HepG2 (cell line): Measurements from ENCODE around the gene GOLGB1. TPM values are rescaled to one million over a fixed set of nuclear protein-coding genes. Genes with fewer than 3 reads are reported as not detected.

ENCODE experiments used
- ATAC-seq: fragments of 200-7000 bp; cut with Tn5 transposase; 3 replicates; pipeline ENCODE4 v1.9.1; 2020; ENCODE audit warnings: mild to moderate bottlenecking, moderate library complexity
- BruUV-seq: library from RNA; stranded (reverse); fragments of 400-500 nt; replicated peaks from 2 replicates; lab custom pipeline; 2021; lab: Mats Ljungman, UMichigan
- CTCF ChIA-PET: fragments of 300-600 bp; formaldehyde crosslinking; extraction: SDS; loops from one replicate; lab custom pipeline; 2021; ENCODE audit warnings: low total read pairs, inconsistent platforms, low intra/inter-chr PET ratio; lab: Yijun Ruan, JAX
- POLR2A ChIA-PET: fragments of 350-600 bp; sonication (Branson Sonifier 250); formaldehyde crosslinking; loops from one replicate; lab custom pipeline; 2020; ENCODE audit warnings: antibody characterized with exemption, inconsistent platforms; lab: Yijun Ruan, JAX
- DNase-seq: peaks from one replicate; pipeline ENCODE4 v3.0.0-alpha.2; 2015; ENCODE audit warnings: low spot score
- FAIRE-seq: peaks from 3 replicates; lab custom pipeline; 2011; peaks lifted over from hg19 to GRCh38; lab: Jason Lieb, UNC
- H2AFZ ChIP-seq: one replicate; pipeline ENCODE4 v1.6.1; 2011; ENCODE audit warnings: low read length, inconsistent platforms
- H3K27ac ChIP-seq: fragments of 300-600 bp; 3 replicates; pipeline ENCODE4 v1.8.0; 2011; ENCODE audit warnings: mixed run types, mild to moderate bottlenecking, mixed read lengths, low read length, inconsistent platforms; ENCODE audit not compliant: insufficient read depth; ENCODE audit errors: extremely low read length
- H3K27me3 ChIP-seq, 2 experiments: fragments of 200-600 bp in 1 of 2; 2 replicates in 1 of 2; 3 replicates in 1 of 2; pipeline versions ENCODE4 v1.6.0 to v1.8.0; 2011; ENCODE audit warnings: low read length in 2 of 2, mild to moderate bottlenecking in 2 of 2, moderate library complexity in 2 of 2, inconsistent platforms in 1 of 2; ENCODE audit not compliant: insufficient read depth in 2 of 2, control insufficient read depth in 1 of 2
- H3K36me3 ChIP-seq, 2 experiments: fragments of 200-600 bp in 1 of 2; replicated peaks in 1 of 2; 2 replicates in 1 of 2; 3 replicates in 1 of 2; pipeline versions ENCODE4 v1.5.1 to v1.8.0; 2011; ENCODE audit warnings: low read length in 2 of 2, inconsistent platforms in 1 of 2; ENCODE audit not compliant: insufficient read depth in 2 of 2, control insufficient read depth in 1 of 2
- H3K4me1 ChIP-seq: 2 replicates; pipeline ENCODE4 v1.5.1; 2012; ENCODE audit warnings: low read length, inconsistent platforms; ENCODE audit not compliant: insufficient read depth
- H3K4me2 ChIP-seq: 2 replicates; pipeline ENCODE4 v1.6.0; 2011; ENCODE audit warnings: low read depth, low read length, inconsistent platforms
- H3K4me3 ChIP-seq, 3 experiments: fragments of 200-600 bp in 1 of 3; sonication (generic), shearing (Covaris generic) in 1 of 3; replicated peaks in 1 of 3; 2 replicates each; pipeline ENCODE4 v1.5.1; 2011 to 2016; ENCODE audit warnings: low read length in 3 of 3, inconsistent platforms in 2 of 3, low read depth in 2 of 3, mild to moderate bottlenecking in 2 of 3, control low read depth in 1 of 3, mixed read lengths in 1 of 3; ENCODE audit not compliant: insufficient read depth in 1 of 3
- H3K79me2 ChIP-seq: one replicate; pipeline ENCODE4 v1.6.1; 2011; ENCODE audit warnings: low read length, inconsistent platforms; ENCODE audit not compliant: insufficient read depth
- H3K9ac ChIP-seq: 2 replicates; pipeline ENCODE4 v1.6.0; 2011; ENCODE audit warnings: mild to moderate bottlenecking, low read depth, low read length, inconsistent platforms; ENCODE audit not compliant: insufficient read depth
- H3K9me3 ChIP-seq: 2 replicates; pipeline ENCODE4 v1.5.1; 2012; ENCODE audit warnings: mild to moderate bottlenecking, low read length
- H4K20me1 ChIP-seq: 2 replicates; pipeline ENCODE4 v1.6.0; 2011; ENCODE audit warnings: inconsistent platforms, mild to moderate bottlenecking, low read length, moderate library complexity; ENCODE audit not compliant: insufficient read depth
- BCL6 ChIP-seq: IDR thresholded peaks from 2 replicates; pipeline ENCODE4 v1.6.1; 2016; ENCODE audit warnings: missing genetic modification reagents, missing compliant biosample characterization
- PLSCR1 ChIP-seq: sonication (generic); formaldehyde crosslinking; IDR thresholded peaks from 2 replicates; pipeline ENCODE4 v1.5.0; 2020; ENCODE audit warnings: missing genetic modification reagents, mild to moderate bottlenecking, borderline replicate concordance
- SOX6 ChIP-seq, 2 experiments: fragments of 450-650 bp in 1 of 2; sonication (generic) in 1 of 2; formaldehyde crosslinking in 1 of 2; IDR thresholded peaks; 2 replicates each; pipeline versions ENCODE4 v1.4.0 to v1.6.1; 2017 to 2020; ENCODE audit warnings: antibody characterized with exemption in 1 of 2, mild to moderate bottlenecking in 1 of 2, missing genetic modification reagents in 1 of 2
- TBX3 ChIP-seq: fragments of 450-650 bp; IDR thresholded peaks from 2 replicates; pipeline ENCODE4 v1.6.1; 2017; ENCODE audit warnings: antibody characterized with exemption, mild to moderate bottlenecking, inconsistent platforms, borderline replicate concordance
- TFE3 ChIP-seq: IDR thresholded peaks from 2 replicates; pipeline ENCODE4 v1.6.1; 2016
- ZBTB8A ChIP-seq: sonication (generic); formaldehyde crosslinking; IDR thresholded peaks from 2 replicates; pipeline ENCODE4 v1.4.0; 2020; ENCODE audit warnings: mild to moderate bottlenecking, low read depth, missing genetic modification reagents, borderline replicate concordance
- ZNF292 ChIP-seq: sonication (generic); formaldehyde crosslinking; IDR thresholded peaks from 2 replicates; pipeline ENCODE4 v1.8.1; 2022; ENCODE audit warnings: mild to moderate bottlenecking, low read depth, missing genetic modification reagents, borderline replicate concordance
- WGBS: methylation state at CpG from one replicate; pipeline ENCODE4 v1.1.6; 2017; ENCODE audit warnings: low lambda C conversion rate; 5-methylcytosine and 5-hydroxymethylcytosine counted together
- in situ Hi-C: cut with HindIII; loops from 2 replicates; pipeline ENCODE4 v1.10.0; 2017; ENCODE audit warnings: low pct_unique_long_range_greater_than_20kb; ENCODE audit not compliant: extremely low pct_ligation_motif_present
- intact Hi-C: fragments of 100-400 bp; cut with micrococcal nuclease; formaldehyde crosslinking; loops from one replicate; pipeline ENCODE4 v1.10.0; 2022; ENCODE audit not compliant: unreplicated experiment
- polyA plus RNA-seq, 8 experiments: library from polyadenylated mRNA; depleted of rRNA in 3 of 8; stranded (reverse) in 7 of 8; unstranded in 1 of 8; fragments of >200 nt; fragmentation: Illumina TruSeq in 4 of 8; extraction: Trizol in 4 of 8; gene quantifications; 2 replicates each; pipeline versions ENCODE4 v1.2.1 to v1.2.3, GENCODE V29; 2011 to 2016; ENCODE audit warnings: low read depth in 4 of 8, missing spikeins in 1 of 8, mixed read lengths in 1 of 8; ENCODE audit not compliant: insufficient read depth in 1 of 8
- total RNA-seq, 5 experiments: library from RNA; depleted of rRNA; stranded (reverse); fragments of >200 nt; fragmentation: Illumina TruSeq; extraction: Trizol; gene quantifications; 2 replicates each; pipeline ENCODE4 v1.2.3, GENCODE V29; 2016; ENCODE audit warnings: low read depth in 1 of 5

Gene GOLGB1
- total and polyA plus RNA-seq, 2 of the 13 experiments (the other 11 are each of a cell fraction or from before 2014, with no cell fraction given): 13.1 to 39.5 TPM

- H2AFZ ChIP-seq: no peak overlapping the region
- FAIRE-seq: no peak
- intact Hi-C loops (no loop called here), in situ Hi-C loops (no loop called here)
- no peak for ATAC-seq
- POLR2A ChIA-PET: no interaction called here
- H3K9me3 ChIP-seq: no peaks in the 10 kb centered on the region
- BruUV-seq: no TSS peak
- H3K36me3 ChIP-seq: no peaks in the 10 kb centered on the region
- TF ChIP-seq TFE3 (CRISPR knock-in tag): no peak
- no peak for TF ChIP-seq ZBTB8A (CRISPR knock-in tag)
- no peak for TF ChIP-seq SOX6 (IDR thresholded peaks at IDR 0.05)
- no peak for TF ChIP-seq SOX6 (CRISPR knock-in tag; IDR thresholded peaks at IDR 0.05)
- no peak for TF ChIP-seq ZNF292 (CRISPR knock-in tag)
- TF ChIP-seq PLSCR1 (CRISPR knock-in tag): no peak
- TF ChIP-seq BCL6 (CRISPR knock-in tag): no peak
- TF ChIP-seq TBX3: no peak
- peaks cover 0 to 3% of the 10 kb centered on the region in 2 experiments; a peak in 1 of 5 replicates for H3K27me3 ChIP-seq
- 9% methylated on average over 3 of the region's 3 CpGs for WGBS
- no peak overlapping the region for H3K27ac ChIP-seq
- H3K4me1 ChIP-seq: no peaks in the 10 kb centered on the region
- no peak overlapping the region for H3K4me2 ChIP-seq
- H4K20me1 ChIP-seq: no peaks in the 10 kb centered on the region
- no peak for DNase-seq
- CTCF ChIA-PET: no interaction called here
- H3K9ac ChIP-seq: no peak overlapping the region
- H3K79me2 ChIP-seq: no peaks in the 10 kb centered on the region
- H3K4me3 ChIP-seq: no peak overlapping the region
Observed at GRCh38 chr3:121627622-121628021, 121.9 kb downstream of the GOLGB1 start.
